Measurements from ENCODE around the gene TPT1. TPM values are rescaled to one million over a fixed set of nuclear protein-coding genes. Genes with fewer than 3 reads are reported as not detected.
A peak's percentile ranks its signal among the peaks of the same experiment; 100 is the strongest.

TPT1 gene
- total and polyA plus RNA-seq, 12 donors = 3,297 to 6,104 (median 3,852) TPM

GRCh38 chr13:45335397-45336024, 5.5 kb downstream of the TPT1 start:
- no peak for ATAC-seq
- no peak for DNase-seq
- Histone ChIP-seq H3K9me3 (no peaks in the 10 kb centered on the region), H3K27ac (peak overlapping the region in 2 of 10 donors; percentile 6 to 70), H3K4me3 (no peak overlapping the region), H3K27me3 (no peaks in the 10 kb centered on the region), H3K36me3 (peaks cover 0 to 72% (median 43%) of the 10 kb centered on the region in 9 donors), H3K4me1 (peaks cover 23 to 96% (median 85%) of the 10 kb centered on the region in 9 donors)
- 69 to 82% methylated on average over 3 of the region's 3 CpGs for WGBS, 2 donors
- TF ChIP-seq, protein P1, sequence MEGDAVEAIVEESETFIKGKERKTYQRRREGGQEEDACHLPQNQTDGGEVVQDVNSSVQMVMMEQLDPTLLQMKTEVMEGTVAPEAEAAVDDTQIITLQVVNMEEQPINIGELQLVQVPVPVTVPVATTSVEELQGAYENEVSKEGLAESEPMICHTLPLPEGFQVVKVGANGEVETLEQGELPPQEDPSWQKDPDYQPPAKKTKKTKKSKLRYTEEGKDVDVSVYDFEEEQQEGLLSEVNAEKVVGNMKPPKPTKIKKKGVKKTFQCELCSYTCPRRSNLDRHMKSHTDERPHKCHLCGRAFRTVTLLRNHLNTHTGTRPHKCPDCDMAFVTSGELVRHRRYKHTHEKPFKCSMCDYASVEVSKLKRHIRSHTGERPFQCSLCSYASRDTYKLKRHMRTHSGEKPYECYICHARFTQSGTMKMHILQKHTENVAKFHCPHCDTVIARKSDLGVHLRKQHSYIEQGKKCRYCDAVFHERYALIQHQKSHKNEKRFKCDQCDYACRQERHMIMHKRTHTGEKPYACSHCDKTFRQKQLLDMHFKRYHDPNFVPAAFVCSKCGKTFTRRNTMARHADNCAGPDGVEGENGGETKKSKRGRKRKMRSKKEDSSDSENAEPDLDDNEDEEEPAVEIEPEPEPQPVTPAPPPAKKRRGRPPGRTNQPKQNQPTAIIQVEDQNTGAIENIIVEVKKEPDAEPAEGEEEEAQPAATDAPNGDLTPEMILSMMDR (IDR thresholded peaks at IDR 0.05) = no peak
- intact Hi-C loops (cut with DNase I) = no loop called here

DNA sequence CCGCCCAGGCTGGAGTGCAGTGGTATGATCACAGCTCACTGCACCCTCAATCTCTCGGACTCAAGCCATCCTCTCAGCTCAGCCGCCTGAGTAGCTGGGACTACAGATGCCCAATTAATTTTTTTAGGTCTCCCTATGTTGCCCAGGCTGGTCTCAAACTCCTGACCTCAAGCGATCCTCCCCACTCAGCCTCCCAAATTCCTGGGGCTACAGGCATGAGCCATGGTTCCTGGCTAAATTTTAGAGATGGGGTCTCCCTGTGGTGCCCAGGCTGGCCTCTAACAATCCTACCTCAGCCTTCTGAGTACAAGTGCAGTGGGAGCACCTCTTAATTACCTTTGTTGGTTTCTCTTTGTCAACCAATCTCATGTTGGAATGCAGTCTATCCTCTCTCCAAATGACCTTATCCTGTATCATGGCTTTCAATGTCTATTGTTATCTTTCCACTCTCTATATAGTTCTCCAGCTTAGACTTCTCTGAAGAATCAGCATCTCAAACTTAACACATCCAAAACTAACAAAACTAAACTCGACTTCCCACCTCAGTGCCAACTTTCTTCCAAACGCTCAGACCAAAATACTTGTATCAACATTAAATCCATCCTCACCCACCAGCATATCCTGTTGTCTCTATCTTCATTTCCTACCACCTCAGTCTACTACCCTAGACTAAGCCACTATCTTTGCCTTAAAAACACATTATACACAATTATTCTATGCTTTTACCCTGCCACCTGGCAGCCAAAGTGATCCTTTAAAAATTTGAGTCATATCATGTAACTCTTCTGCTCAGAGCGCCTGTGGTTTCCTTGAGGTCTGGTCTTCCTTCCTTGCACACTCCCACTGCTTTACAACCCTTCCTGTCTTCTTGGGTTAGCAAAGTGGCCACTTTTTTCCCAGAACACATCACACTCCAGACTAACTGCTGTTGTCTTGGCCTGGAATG, 6.7 kb downstream of the TPT1 start:
- peak in 2 of 8 donors; percentile 4 to 13 for ATAC-seq
- Histone ChIP-seq H3K4me3 (no peak overlapping the region), H3K9me3 (no peaks in the 10 kb centered on the region), H3K27me3 (no peaks in the 10 kb centered on the region), H3K4me1 (peaks cover 23 to 100% (median 87%) of the 10 kb centered on the region in 9 donors), H3K36me3 (peaks cover 0 to 63% (median 42%) of the 10 kb centered on the region in 9 donors), H3K27ac (peak overlapping the region in 5 of 10 donors; percentile 6 to 70 (median 25))
- DNase-seq = no peak
- TF ChIP-seq, protein P1 (IDR thresholded peaks at IDR 0.05) = no peak
- intact Hi-C loops (cut with DNase I) = no loop called here
- WGBS, 2 donors = 61 to 62% methylated on average over 7 of the region's 7 CpGs

DNA sequence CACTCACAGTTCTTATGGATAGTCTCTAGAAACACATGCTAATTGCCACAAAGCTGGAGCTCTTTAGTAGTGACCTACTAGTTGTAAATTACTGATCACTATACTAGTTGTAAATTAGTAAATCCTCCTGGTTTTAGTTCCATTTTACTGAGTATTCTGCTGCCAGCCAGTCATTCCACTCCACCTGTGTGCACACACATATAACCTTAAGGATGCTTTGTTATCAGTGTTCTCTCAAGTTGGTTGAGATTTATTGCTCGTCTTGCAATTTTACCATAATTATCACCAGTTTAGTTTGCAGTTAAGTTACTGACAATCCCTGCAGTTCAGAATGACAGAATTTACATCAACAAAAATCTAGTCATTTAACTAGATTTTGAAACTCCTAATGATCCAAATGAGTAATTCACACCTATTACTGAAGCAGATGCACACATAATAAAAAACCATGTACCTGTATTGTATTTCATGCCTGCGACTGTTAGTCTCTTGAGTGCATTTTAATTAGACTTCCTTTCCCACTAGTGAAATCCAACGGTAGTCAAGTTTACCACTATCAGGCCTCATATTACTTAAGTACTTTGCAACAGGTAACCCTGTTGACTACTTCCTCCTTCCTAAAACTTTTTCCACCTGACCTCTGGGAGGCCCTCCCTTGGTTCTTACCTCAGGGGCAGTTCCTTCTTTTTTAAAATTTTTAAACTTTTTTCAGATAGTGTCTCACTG, 7.6 kb downstream of the TPT1 start:
- 80 to 82% methylated on average over 3 of the region's 3 CpGs for WGBS, 2 donors
- no peaks in the 10 kb centered on the region for H3K27me3 ChIP-seq
- ATAC-seq (no peak), DNase-seq (no peak)
- TF ChIP-seq, protein P1 (IDR thresholded peaks at IDR 0.05) = no peak
- peaks cover 25 to 100% (median 87%) of the 10 kb centered on the region in 9 donors for H3K4me1 ChIP-seq
- intact Hi-C loops (cut with DNase I) = no loop called here
- H3K36me3 ChIP-seq = peaks cover 0 to 55% (median 34%) of the 10 kb centered on the region in 9 donors
- no peak overlapping the region for H3K4me3 ChIP-seq
- H3K27ac ChIP-seq = peak overlapping the region in 5 of 10 donors; percentile 16 to 70 (median 37)
- H3K9me3 ChIP-seq = no peaks in the 10 kb centered on the region

DNA sequence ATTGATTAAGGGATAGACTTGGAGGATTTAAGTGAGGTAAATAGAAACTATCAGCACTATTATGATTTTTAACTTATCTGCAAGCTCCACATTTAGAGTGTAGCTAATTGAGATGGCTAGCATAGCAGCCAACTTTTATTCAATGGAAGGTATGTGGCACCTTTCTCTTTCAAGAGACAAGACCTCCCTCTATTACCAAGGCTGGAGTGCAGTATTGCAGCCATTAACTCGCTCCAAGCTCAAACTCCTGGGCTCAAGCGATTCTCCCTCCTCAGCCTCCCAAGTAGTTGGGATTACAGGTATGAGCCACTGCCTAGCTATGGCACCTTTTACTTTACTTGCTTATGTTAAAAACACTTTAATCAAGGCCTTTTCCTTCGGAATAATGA, 8.2 kb downstream of the TPT1 start:
- no peak for ATAC-seq
- Histone ChIP-seq H3K27me3 (no peaks in the 10 kb centered on the region), H3K4me1 (peaks cover 19 to 100% (median 84%) of the 10 kb centered on the region in 9 donors), H3K9me3 (no peaks in the 10 kb centered on the region), H3K27ac (peak overlapping the region in 3 of 10 donors; percentile 18 to 70 (median 67)), H3K36me3 (peaks cover 0 to 49% (median 28%) of the 10 kb centered on the region in 9 donors), H3K4me3 (no peak overlapping the region)
- DNase-seq = no peak
- 90 to 92% methylated on average over 3 of the region's 3 CpGs for whole genome bisulfite sequencing, 2 donors
- TF ChIP-seq, protein P1 (IDR thresholded peaks at IDR 0.05) = no peak
- intact Hi-C loops (cut with DNase I) = no loop called here

All from heart right ventricle (tissue), 16 donors.